Activated T-helper 1 cell treated with anti-CD3 and anti-CD28 coated beads, Interleukin-2, amount 50 U/mL, for 16 hours (primary cell): ENCODE results near the gene PPARA.

Experiments used
- DNase-seq, 2 donors: peaks; one replicate each; pipeline ENCODE4 v3.0.0-alpha.2; 2020; ENCODE audit warnings: low read depth in 1 of 2, low spot score in 1 of 2

The PPARA gene

DNA sequence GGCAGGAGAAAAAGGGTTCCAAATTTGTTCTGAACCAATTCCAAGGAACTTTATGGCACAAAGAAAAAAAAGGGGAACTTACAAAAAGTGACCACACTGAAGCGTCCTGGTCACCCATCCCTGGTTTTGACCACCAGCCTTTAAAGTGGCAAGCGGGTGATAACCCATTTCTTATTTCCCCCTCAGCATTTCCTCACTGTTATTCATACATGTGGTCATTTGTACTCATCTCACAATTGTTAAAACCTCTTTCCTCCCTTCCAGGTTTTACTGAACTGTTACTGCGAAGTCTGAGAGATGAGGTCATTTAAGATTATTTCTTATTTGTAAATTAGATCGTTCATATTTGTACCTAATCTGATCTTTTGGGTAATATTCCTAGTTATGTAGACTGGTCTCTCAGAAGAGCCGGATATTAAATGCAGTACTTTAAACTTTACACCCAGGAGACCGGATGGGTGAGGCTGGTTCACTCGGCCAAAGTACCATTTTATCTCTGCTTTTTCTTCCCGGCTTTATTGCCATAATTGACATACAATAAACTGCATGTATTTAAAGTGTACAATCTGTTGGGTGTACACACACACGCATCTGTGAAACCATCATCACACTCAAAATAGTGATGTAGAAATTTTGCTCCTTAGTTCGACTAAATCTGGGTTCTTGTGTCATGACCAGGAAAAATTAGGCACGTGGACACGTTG lies 52.7 kb downstream of the PPARA start:
- DNase-seq, result no peak

DNA sequence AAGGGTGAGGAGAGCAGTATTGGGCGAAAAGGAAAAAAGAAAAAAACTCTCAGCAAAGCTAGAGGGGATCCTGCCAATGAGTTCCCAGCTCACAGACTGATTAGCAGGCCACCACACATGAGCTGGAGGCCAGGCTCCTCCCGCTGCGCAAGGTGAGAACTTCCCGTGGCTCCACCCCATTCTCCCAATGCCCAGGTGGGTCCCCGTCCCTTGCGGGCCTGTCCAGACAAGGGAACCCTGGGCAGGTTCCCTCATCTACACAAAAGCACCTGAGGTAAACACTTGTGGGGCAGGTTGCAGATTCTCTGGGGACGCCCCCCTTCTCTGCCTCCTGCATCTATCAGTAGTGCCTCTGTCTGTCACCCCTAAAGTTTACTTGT lies 53.3 kb downstream of the PPARA start:
- DNase-seq, result no peak

DNA sequence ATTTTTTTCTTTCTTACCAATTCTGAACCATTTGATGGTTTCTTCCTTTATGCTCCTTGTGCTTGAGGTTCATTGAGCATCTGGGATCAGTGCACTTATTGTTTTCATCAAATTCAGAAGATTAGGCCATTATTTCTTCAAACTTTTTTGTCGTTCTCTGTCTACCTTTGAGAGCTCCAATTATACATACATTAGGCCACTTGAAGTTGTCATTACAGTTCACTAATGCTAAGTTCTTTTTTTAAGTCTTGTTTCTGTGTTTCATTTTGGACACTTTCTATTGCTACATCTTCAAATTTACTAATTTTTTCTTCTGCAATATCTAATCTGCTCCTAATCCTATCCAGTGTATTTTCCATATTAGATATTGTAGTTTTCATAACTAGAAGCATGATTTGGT lies 58.9 kb downstream of the PPARA start:
- DNase-seq, result no peak

- DNase-seq, result no peak
These were observed 61.9 kb downstream of the PPARA start for GRCh38 chr22:46212195-46212594.

DNA sequence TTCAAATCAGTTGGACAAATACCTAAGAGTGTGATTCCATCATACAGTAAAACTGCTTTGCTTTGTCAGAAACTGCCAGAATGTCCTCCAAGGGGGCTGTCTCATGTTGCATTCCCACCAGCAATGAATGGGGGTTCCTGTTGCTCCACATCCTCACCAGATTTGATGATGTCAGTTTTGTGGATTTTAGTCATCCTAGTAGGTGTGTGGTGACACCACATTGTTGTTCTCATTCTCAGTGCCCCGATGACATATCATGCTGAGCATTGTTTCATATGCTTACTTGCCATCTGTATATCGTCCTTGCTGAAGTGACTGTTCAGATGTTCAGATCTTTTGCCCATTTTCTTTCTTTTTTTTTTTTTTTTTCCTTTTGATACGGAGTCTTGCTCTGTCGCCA lies 62.7 kb downstream of the PPARA start:
- DNase-seq, result no peak

DNA sequence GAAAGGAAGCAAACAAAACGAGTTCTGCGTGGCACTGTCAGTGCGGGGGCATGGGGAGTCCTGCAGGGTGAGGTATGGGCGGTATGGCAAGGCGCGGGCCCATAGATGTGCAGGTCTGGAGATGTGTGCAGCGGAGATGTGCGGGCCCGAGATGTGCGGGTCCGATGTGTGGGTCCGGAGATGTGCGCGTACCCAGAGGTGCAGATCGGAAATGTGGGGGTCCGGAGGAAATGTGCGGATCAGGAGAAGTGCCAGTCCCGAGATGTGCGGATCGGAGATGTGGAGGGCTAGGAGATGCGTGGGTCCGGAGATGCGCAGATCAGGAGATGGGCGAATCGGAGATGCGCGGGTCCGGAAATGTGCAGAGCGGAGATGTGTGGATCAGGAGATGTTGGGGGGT lies 63.8 kb downstream of the PPARA start:
- no peak for DNase-seq

DNA sequence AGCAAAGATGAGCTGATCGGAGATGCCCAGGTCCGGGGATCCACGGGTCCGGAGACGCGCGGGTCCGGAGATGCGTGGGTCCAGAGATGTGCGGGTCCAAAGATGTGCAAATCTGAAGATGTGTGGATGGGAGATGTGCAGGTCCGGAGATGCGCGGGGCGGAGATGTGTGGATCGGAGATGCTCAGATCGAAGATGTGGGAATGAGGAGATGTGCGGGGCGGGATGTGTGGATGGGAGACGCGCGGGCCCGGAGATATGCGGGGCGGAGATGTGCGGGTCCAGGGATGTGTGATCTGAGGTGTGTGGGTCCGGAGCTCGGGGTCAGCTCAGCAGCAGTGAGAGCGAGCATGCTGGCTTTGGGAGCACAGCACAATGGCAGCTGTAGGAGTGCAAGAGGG lies 64.3 kb downstream of the PPARA start:
- DNase-seq, result no peak

DNA sequence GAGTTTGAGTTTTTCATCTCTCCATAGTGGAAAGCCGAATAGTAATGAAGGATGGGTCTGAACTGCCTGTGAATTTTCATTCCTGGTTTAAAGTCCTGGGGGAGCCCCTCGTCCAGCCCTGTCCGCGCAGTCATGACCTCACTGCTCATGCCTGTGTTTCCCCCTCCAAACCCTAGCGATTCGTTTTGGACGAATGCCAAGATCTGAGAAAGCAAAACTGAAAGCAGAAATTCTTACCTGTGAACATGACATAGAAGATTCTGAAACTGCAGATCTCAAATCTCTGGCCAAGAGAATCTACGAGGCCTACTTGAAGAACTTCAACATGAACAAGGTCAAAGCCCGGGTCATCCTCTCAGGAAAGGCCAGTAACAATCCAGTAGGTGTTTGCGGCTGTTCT lies 69.3 kb downstream of the PPARA start:
- DNase-seq, result no peak

- DNase-seq, result no peak
These were observed 70.6 kb downstream of the PPARA start for GRCh38 chr22:46220921-46221320.

DNA sequence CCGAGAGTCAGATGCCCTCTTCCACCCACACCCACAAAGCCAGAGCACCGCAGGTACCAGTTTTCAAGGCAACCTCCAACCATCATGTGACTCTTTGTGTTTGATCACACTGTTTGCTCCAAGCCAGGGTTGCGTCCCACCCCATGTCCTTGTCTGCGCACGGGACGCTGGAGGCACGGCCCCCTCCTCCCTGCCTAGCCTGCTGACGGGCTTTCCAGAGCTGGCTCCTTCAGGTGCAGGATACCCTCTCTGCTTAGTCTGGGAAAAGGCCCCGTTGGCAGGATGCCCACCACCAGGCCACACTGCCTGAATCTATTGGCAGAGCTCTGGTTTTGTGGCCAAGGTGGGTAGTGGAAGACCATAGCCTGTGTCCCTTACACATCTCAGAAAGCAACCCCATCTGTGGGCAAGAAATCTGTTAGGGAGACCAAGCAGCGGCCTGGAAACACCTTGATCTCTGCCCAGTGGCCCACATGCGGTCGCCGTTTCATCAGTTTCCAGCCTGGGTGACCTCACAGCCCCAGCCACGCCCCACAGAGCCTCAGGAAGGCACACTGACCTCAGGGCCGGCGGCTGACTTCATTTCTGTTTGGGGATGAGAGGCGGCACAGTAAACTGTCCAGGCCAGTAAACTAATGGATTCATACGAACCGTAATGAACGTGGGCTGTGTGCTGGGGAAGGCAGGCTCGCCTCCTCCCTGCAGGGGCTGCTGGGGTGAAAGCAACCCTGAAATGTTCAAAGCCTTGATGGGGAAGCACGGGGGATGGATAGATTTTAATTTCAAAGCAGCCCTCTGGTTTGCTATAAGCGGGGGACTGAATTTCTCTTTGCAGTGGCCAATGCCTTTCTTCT lies 73.9 kb downstream of the PPARA start:
- no peak for DNase-seq

DNA sequence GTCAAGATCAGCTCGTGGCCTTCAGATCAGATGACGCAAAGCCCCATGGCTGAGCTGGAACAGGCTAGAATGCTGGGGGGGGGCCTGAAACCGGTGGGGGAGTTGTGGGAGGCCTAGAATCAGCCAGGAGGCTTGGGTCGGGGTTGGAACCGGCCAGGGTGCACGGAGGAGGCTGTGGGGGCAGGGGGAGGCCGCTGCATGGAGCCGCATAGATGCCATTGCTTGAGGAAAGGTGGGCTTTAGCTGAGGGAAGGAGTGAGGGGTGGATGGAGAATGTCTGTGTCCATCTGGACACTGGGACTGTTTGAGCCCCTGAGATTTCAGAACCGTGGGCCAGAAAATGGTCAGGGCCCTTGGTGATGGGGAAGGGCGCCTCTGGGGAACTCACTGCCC lies 74.6 kb downstream of the PPARA start:
- no peak for DNase-seq

DNA sequence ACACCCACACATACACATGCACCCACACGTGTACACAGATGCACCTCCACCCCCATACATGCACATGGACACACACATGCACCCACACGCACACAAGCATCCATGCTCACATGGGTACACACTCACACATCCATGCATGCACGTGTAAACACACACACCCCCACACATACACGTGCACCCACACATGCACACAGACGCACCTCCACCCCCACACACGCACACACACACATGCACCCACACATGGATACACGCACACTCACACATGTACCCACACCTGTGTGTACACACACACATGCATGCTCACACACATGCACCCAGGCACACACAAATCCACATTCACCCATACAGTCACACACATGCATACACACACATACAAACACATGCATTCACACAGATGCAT lies 75.3 kb downstream of the PPARA start:
- no peak for DNase-seq

- DNase-seq, result no peak
These were observed 76.3 kb downstream of the PPARA start for GRCh38 chr22:46226577-46226976.

- DNase-seq, result no peak
These were observed 79.4 kb downstream of the PPARA start for GRCh38 chr22:46229701-46230100.

GRCh38 chr22:46230262-46230901 lies 80.1 kb downstream of the PPARA start:
- DNase-seq, result no peak

DNA sequence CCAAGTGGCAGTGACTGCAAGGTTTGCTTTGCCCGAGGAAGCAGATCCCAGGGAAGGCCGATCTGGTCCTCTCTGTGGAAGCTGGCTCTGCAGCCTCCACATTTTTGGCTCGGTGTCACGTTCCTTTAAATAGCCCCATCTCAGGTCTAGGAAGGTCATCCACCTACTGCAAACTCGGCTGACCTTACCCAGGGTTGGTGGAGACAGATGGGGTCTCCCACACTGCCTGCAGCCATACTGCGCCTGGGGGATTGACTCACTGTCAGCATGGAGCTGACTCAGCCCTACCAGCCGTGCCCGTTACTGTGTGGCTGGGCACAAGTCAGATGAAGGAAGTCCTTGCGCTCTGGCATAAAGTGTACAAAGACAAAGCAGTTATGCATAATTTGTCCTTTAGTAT lies 82.9 kb downstream of the PPARA start:
- no peak for DNase-seq

GRCh38 chr22:46234969-46235368 lies 84.6 kb downstream of the PPARA start:
- no peak for DNase-seq

- no peak for DNase-seq
These were observed 87.3 kb downstream of the PPARA start for GRCh38 chr22:46237453-46238124.

DNA sequence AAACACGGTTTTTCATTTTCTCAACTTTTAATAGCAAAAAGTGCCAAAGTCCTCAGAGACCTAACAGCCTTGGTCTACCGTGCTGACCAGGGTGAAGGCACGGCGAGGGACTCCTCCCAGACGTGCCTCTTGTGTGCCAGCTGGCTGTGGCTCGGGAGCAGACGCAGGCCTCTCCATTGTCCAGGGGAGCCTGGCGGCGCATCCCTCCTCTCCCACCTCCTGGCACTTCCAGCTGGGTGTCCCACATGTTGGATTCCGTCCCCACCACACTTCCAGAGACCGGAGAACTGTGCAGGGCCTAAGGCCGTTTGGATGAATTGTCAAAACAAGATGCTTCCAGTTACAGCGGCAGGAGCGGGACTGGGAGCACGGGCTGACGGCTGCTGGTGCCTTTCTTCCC lies 88.2 kb downstream of the PPARA start:
- DNase-seq, result no peak

DNA sequence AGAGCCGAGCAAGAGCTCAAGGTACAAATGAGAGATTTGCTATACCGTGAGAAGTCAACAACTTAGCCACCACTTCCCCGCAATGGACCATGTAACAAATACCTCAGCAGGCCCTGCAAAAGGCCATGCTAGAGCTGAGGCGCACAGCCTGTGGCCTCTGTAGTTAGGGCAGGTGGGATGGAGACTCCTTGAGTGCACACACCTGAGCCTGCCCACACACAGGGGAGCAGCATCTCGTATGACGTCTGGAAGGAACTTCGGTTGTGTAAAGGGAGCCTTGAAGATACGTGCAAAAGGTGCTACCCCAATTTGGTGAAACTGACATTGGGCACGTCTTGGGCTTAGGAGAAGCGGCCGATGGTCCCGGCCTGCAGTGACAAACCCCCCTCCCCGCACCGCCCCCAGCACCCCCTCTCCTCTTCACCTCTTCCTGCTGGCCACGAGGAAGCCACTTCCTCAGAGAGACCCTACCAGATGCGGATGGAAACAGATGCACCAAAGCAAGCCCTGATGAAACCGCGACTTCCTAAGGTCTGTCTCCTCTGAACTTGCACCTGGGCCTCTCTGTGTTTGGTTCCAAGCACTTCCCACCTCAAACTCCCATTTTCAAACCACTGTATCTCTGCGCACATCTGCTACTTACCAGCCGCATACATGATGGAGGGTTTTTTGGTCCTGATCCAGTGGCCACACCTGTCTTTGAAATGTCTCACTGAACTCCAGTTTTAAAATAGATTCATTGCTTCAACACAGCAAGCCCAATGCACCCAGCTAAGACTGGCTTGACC lies 89.1 kb downstream of the PPARA start:
- DNase-seq, result no peak

DNA sequence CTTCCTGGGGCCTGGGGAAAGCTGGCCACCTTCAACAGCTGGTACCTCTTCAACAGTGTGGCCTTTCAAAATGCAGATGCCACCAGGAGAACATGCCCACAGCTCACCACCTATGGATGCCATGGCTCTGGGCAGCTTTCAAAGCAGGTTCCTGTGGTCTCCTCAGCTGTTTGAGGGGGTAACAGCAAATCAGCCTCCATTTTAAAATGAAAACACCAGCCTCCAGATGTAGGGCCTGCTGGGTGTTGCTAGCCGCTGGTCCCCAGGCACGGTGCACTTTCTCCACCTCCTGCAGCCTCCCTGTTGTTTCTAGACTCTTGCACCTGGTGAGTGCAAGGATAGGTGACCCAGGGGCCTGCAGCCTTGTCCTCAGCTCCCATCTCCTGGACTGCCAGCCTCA lies 89.7 kb downstream of the PPARA start:
- DNase-seq, result no peak
